Body of pancreas (tissue), 4 donors: ENCODE data around the gene PEPD. TPM values are rescaled to one million over a fixed set of nuclear protein-coding genes. Genes with fewer than 3 reads are reported as not detected.
A peak's percentile ranks its signal among the peaks of the same experiment; 100 is the strongest.
"Not testable (repeated sequence)": the region's sequence is repeated elsewhere in the genome, so short reads cannot be mapped to it uniquely, and the experiment has no call there.

Experiments
- ATAC-seq: fragments of 150-250 bp; one replicate; pipeline ENCODE4 v1.9.1; 2016
- DNase-seq, 4 donors: peaks; one replicate each; pipeline ENCODE4 v3.0.0-alpha.2; 2019
- H3K27ac ChIP-seq, 4 donors: fragments of 200-600 bp; sonication (generic); 1 replicate in 3 of 4; 2 replicates in 1 of 4; pipeline versions ENCODE4 v1.5.1 to v1.6.1; 2016 to 2019; ENCODE audit warnings: mild to moderate bottlenecking in 1 of 4, mixed read lengths in 1 of 4, moderate library complexity in 1 of 4
- H3K27me3 ChIP-seq, 2 donors: fragments of 200-600 bp; sonication (generic); one replicate each; pipeline ENCODE4 v1.6.0; 2016; ENCODE audit warnings: mild to moderate bottlenecking in 1 of 2
- H3K36me3 ChIP-seq, 2 donors: fragments of 200-600 bp; sonication (generic); replicated peaks in 1 of 2; 2 replicates each; pipeline ENCODE4 v1.5.1; 2016; ENCODE audit warnings: low read depth in 2 of 2; ENCODE audit not compliant: insufficient read depth in 1 of 2
- H3K4me1 ChIP-seq: fragments of 200-600 bp; sonication (generic); one replicate; pipeline ENCODE4 v1.6.0; 2016
- H3K4me3 ChIP-seq, 2 donors: fragments of 200-600 bp; sonication (generic); 1 replicate in 1 of 2; 2 replicates in 1 of 2; pipeline ENCODE4 v1.5.1; 2016 to 2019
- H3K9me3 ChIP-seq, 3 donors: fragments of 200-600 bp; sonication (generic); 1 replicate in 2 of 3; 2 replicates in 1 of 3; pipeline ENCODE4 v1.5.1; 2016
- CTCF ChIP-seq, 7 experiments: fragments of 450-650 bp in 4 of 7; fragments of 200-600 bp in 3 of 7; sonication (generic) in 3 of 7; IDR thresholded peaks; one replicate each; pipeline ENCODE4 v1.5.1; 2016 to 2019; ENCODE audit warnings: antibody characterized with exemption in 7 of 7
- POLR2A ChIP-seq, 3 donors: fragments of 450-650 bp; IDR thresholded peaks; one replicate each; pipeline ENCODE4 v1.6.1; 2016; ENCODE audit warnings: antibody characterized with exemption in 3 of 3, mild to moderate bottlenecking in 2 of 3
- WGBS, 2 donors: methylation state at CpG; one replicate each; pipeline ENCODE4 v1.1.5; 2017; 5-methylcytosine and 5-hydroxymethylcytosine counted together
- intact Hi-C: fragments of 100-400 bp; cut with DNase I; formaldehyde crosslinking; loops from one replicate; pipeline ENCODE4 v1.15.1; 2023
- total RNA-seq, 2 donors: library from RNA; depleted of rRNA; stranded (reverse); fragments of >200 nt; gene quantifications; one replicate each; pipeline ENCODE4 v1.1.0, GENCODE V29; 2016

Gene PEPD
- total RNA-seq, 2 donors from 2014 or later: 33.2 to 54.7 TPM

DNA sequence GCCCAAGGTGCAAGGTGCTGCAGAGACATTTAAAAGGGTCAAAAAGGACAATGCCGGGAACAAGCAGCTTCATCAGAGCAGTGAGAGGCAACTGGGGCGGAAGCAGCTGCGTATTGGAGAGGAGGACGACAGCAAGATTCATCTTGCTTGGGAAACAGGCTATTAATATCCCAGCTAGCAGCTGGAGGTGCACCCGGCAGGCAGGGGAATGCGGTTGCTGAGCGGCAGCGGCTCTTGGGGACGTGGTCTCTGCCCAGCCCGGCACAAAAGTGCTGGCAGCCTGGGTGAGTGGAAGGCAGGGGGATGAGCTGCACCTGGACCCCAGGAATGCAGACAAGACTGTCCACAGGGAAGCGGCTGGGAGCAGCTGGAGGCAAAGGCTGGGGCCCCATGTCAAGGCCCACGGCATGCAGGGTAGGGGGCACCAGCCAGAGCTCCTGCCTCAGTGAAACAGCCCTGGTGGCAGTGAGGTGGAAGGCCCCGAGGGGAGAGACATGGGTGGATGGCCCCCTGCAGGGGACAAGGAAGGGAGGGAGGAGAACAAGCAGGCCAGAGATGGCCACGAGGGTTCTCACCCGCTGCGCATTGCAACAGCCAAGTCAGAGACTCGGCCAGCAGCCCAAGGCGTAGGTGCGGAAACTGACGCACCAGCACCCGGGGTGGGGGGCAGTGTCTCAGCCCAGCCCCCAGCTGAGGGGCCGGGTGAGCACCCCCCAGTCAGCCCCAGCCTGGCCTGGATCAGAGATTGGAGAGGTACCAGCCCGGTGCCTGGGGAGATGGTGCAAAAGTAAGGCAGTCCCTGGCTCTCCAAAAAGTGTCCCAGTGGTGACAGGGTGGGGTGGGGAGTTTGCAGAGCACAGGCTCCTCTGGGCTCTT lies 34.4 kb downstream of the PEPD start:
- intact Hi-C loops: no loop called here
- TF ChIP-seq POLR2A (IDR thresholded peaks at IDR 0.05): no peak
- no peak for TF ChIP-seq CTCF (IDR thresholded peaks at IDR 0.05)
- no peak for ATAC-seq
- no peaks in the 10 kb centered on the region for H3K27me3 ChIP-seq
- DNase-seq: no peak
- H3K27ac ChIP-seq: no peak overlapping the region
- H3K9me3 ChIP-seq: no peaks in the 10 kb centered on the region
- no peaks in the 10 kb centered on the region for H3K4me1 ChIP-seq
- H3K4me3 ChIP-seq: no peak overlapping the region
- WGBS, 2 donors: 84 to 92% methylated on average over 22 to 23 of the region's 23 CpGs
- H3K36me3 ChIP-seq: no peaks in the 10 kb centered on the region

- Histone ChIP-seq H3K27me3 (no peaks in the 10 kb centered on the region), H3K4me3 (no peak overlapping the region), H3K27ac (no peak overlapping the region), H3K9me3 (no peaks in the 10 kb centered on the region), H3K36me3 (no peaks in the 10 kb centered on the region), H3K4me1 (no peaks in the 10 kb centered on the region)
- no peak for ATAC-seq
- 81 to 100% methylated on average over 4 to 8 of the region's 8 CpGs for WGBS, 2 donors
- peak in 1 of 4 donors; percentile 2 for DNase-seq
- no peak for TF ChIP-seq POLR2A (IDR thresholded peaks at IDR 0.05)
- TF ChIP-seq CTCF (IDR thresholded peaks at IDR 0.05): no peak
- intact Hi-C loops: no loop called here
These were observed 35.2 kb downstream of the PEPD start for GRCh38 chr19:33486407-33486806.

DNA sequence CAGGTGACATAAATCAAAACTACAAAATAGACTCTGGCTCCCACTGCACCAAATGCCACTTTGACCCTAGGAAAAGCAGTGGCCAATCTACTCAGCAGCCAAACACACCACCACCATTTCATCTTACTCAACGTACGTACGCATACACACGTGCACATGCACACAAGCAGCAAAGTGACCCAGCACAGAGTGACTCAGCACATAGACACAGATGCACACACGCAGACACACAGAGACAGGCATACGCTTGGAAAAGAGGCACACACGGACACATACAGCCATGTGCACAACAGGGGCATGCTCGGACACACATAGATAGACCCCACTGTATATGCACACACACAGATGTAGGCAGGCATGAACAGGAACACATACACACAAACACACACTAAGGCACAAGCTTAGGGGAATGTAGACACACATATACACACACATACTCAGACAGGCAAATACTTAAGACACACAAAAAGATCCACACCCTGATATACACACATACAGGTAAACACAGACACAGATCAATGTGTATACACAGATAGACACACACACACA lies 37.3 kb downstream of the PEPD start:
- no peak for ATAC-seq
- H3K4me3 ChIP-seq: no peak overlapping the region
- no peak for TF ChIP-seq CTCF (IDR thresholded peaks at IDR 0.05)
- TF ChIP-seq POLR2A (IDR thresholded peaks at IDR 0.05): no peak
- intact Hi-C loops: no loop called here
- WGBS, 2 donors: 89 to 96% methylated on average over 8 of the region's 8 CpGs
- H3K4me1 ChIP-seq: no peaks in the 10 kb centered on the region
- H3K36me3 ChIP-seq: no peaks in the 10 kb centered on the region
- no peak overlapping the region for H3K27ac ChIP-seq
- no peaks in the 10 kb centered on the region for H3K27me3 ChIP-seq
- no peaks in the 10 kb centered on the region for H3K9me3 ChIP-seq
- DNase-seq: no peak

GRCh38 chr19:33482476-33482875 lies 39.1 kb downstream of the PEPD start:
- ATAC-seq (no peak), DNase-seq (no peak)
- WGBS, 2 donors: 68 to 69% methylated on average over 3 of the region's 3 CpGs
- Histone ChIP-seq H3K4me3 (no peak overlapping the region), H3K36me3 (no peaks in the 10 kb centered on the region), H3K27me3 (no peaks in the 10 kb centered on the region), H3K27ac (no peak overlapping the region), H3K9me3 (no peaks in the 10 kb centered on the region), H3K4me1 (no peaks in the 10 kb centered on the region)
- TF ChIP-seq POLR2A (IDR thresholded peaks at IDR 0.05): no peak
- intact Hi-C loops: no loop called here

DNA sequence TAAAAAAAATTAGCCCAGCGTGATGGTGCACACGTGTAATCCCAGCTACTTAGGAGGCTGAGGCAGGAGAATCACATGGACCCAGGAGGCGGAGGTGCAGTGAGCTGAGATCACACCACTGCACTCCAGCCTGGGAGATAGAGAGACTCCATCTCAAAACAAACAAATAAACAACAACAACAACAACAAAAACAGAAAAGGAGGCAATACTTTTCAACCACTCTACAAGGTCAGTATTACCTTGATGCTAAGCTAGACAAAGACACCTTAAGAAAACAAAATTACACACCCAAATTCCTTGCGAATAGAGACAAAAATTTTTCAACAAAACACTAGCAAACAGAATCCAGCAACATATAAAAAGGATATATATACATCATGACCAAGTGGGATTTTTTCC lies 39.7 kb downstream of the PEPD start:
- no peaks in the 10 kb centered on the region for H3K36me3 ChIP-seq
- no peak overlapping the region for H3K27ac ChIP-seq
- TF ChIP-seq POLR2A (IDR thresholded peaks at IDR 0.05): no peak
- no peak for TF ChIP-seq CTCF (IDR thresholded peaks at IDR 0.05)
- intact Hi-C loops: no loop called here
- H3K4me1 ChIP-seq: no peaks in the 10 kb centered on the region
- no peaks in the 10 kb centered on the region for H3K27me3 ChIP-seq
- no peaks in the 10 kb centered on the region for H3K9me3 ChIP-seq
- H3K4me3 ChIP-seq: no peak overlapping the region
- no peak for DNase-seq
- ATAC-seq: no peak
- WGBS, 2 donors: 91 to 96% methylated on average over 4 of the region's 4 CpGs

DNA sequence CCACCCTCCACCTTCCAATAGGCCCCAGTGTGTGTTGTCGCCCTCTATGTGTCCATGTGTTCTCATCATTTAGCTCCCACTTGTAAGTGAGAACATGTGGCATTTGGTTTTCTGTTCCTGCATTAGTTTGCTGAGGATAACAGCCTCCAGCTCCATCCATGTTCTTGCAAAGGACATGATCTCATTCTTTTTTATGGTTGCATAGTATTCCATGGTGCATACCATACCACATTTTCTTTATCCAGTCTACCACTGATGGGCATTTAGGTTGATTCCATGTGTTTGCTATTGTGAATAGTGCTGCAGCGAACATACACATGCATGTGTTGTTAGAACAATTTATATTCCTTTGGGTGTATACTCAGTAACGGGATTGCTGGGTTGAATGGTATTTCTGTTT lies 42.0 kb downstream of the PEPD start:
- DNase-seq, H3K27ac ChIP-seq, H3K36me3 ChIP-seq, H3K27me3 ChIP-seq, ATAC-seq, H3K4me1 ChIP-seq, H3K4me3 ChIP-seq, intact Hi-C loops, H3K9me3 ChIP-seq: not testable (repeated sequence)
- WGBS, 2 donors: 82 to 94% methylated on average over 3 of the region's 3 CpGs
